ENCODE data around the gene FSCN2. TPM values are rescaled to one million over a fixed set of nuclear protein-coding genes. Genes with fewer than 3 reads are reported as not detected.

FSCN2 gene
- total RNA-seq, 1 donor from 2014 or later: 0.26 TPM

- peak; percentile 81 to 94 for DNase-seq (ENCODE audit: low read depth in 2 of 2)
These were observed 15.4 kb upstream of the FSCN2 start, which contains the start of gene ACTG1 for GRCh38 chr17:81512562-81513371. ACTG1 (minus strand) TSS chr17:81512799; CDS start chr17:81512354, 445 bp downstream.

GRCh38 chr17:81513372-81513752 is 14.8 kb upstream of the FSCN2 start:
- peak in 1 of 2 donors; percentile 71 for DNase-seq (ENCODE audit: low read depth in 2 of 2)

- DNase-seq (ENCODE audit: low read depth in 2 of 2): peak in 1 of 2 donors; percentile 80
These were observed 14.3 kb upstream of the FSCN2 start for GRCh38 chr17:81513753-81514488.

- no peak for DNase-seq (ENCODE audit: low read depth in 2 of 2)
These were observed 13.8 kb upstream of the FSCN2 start for GRCh38 chr17:81514489-81514738.

- DNase-seq (ENCODE audit: low read depth in 2 of 2): peak in 1 of 2 donors; percentile 81
These were observed 13.2 kb upstream of the FSCN2 start for GRCh38 chr17:81514739-81515529.

GRCh38 chr17:81515530-81516041 is 12.6 kb upstream of the FSCN2 start:
- no peak for DNase-seq (ENCODE audit: low read depth in 2 of 2)

- no peak for DNase-seq (ENCODE audit: low read depth in 2 of 2)
These were observed 11.7 kb upstream of the FSCN2 start for GRCh38 chr17:81516439-81516838.

- no peak for DNase-seq (ENCODE audit: low read depth in 2 of 2)
These were observed 11.2 kb upstream of the FSCN2 start for GRCh38 chr17:81517009-81517338.

- no peak for DNase-seq (ENCODE audit: low read depth in 2 of 2)
These were observed 10.7 kb upstream of the FSCN2 start for GRCh38 chr17:81517339-81518112.

- no peak for DNase-seq (ENCODE audit: low read depth in 2 of 2)
These were observed 9.9 kb upstream of the FSCN2 start for GRCh38 chr17:81518113-81518784.

- DNase-seq (ENCODE audit: low read depth in 2 of 2): no peak
These were observed 9.3 kb upstream of the FSCN2 start for GRCh38 chr17:81518785-81519283.

- DNase-seq (ENCODE audit: low read depth in 2 of 2): peak in 1 of 2 donors; percentile 43
These were observed 8.7 kb upstream of the FSCN2 start for GRCh38 chr17:81519284-81520020.

GRCh38 chr17:81520021-81520901 is 7.9 kb upstream of the FSCN2 start:
- no peak for DNase-seq (ENCODE audit: low read depth in 2 of 2)

- peak in 1 of 2 donors; percentile 43 for DNase-seq (ENCODE audit: low read depth in 2 of 2)
These were observed 5.4 kb upstream of the FSCN2 start for GRCh38 chr17:81522491-81523401.

- DNase-seq (ENCODE audit: low read depth in 2 of 2): no peak
These were observed 4.7 kb upstream of the FSCN2 start for GRCh38 chr17:81523402-81524038.

- DNase-seq (ENCODE audit: low read depth in 2 of 2): no peak
These were observed 3.9 kb upstream of the FSCN2 start for GRCh38 chr17:81524039-81524864.

GRCh38 chr17:81524865-81525159 is 3.4 kb upstream of the FSCN2 start:
- no peak for DNase-seq (ENCODE audit: low read depth in 2 of 2)
